Brain pericyte (primary cell): ENCODE results near the gene KCNMB2.
A peak's percentile ranks its signal among the peaks of the same experiment; 100 is the strongest.

Source experiments
- DNase-seq: peaks from one replicate; pipeline ENCODE4 v3.0.0-alpha.2; 2012; ENCODE audit warnings: low read depth, low spot score

KCNMB2 gene

DNA sequence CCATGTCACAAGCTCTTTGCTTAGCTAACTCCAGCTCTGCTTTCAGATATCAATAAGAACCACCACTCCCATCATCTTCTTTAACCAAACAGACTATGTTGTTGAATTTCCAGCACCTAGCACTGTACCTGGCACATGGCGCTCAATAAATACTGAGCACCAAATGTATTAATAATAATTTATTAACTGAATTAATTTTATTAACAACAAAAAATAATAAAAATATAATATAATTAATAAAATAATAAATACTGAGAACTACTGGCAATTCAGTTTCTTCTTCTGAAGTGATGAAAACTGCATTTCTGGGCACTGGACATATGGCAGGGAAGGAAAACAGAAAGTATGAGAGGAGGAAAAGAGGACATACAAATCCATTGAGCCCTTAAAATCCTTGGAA lies 271.5 kb downstream of the KCNMB2 start:
- no peak for DNase-seq

DNA sequence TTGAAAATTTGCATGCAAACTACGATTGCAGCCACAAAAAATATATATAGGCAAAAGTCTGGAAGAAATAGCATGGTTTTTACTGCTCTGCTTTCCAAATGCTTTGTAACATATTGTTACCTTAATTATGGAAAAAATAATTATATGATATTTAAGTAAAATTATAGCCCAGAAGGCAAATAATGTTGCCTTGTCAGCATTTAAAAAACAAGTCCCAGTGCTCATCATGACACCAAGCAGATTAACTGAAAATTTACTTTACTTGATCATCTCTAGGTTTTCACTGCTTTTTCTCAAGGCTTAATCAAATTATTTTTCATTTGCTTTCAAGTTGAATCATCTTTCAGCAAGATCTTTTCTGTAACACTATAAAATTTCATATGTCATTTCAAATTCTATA lies 272.5 kb downstream of the KCNMB2 start:
- no peak for DNase-seq

DNA sequence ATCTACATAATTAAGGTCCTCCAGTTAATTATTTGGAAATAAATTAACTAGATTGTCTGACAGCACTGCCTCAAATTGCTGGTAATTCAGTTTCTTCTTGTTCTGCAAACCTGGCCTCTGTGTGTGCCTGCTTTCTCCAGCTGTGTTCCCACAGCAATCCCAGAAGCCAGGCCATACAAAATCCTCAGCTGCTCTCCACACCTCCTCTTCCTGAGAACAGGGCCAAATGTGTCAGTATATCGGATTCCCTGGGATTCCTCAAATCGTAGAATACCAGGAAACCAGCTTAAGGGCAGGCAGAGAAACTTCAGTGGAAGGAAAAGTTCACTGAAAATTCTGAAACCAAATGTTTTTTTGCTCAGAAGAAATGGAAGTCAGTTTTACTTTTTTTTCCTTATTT lies 273.9 kb downstream of the KCNMB2 start:
- no peak for DNase-seq

DNA sequence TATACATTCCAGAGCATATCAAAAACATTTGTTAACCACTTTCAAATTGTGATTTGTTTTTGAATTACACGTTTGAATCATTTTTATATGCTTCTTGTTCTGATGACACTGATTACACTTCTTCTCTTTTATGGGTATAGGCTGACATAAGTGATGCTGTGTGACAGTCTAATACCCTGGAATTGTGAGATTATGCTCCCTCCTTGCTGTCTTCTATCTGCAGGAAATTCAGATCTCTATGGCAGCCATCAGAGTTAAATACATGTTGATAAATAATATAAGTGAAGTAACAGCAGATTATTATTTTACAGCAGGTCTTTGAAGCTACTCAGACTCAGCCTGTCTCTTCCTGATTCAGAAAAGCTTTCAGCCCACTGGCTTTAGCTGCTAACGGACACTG lies 286.5 kb downstream of the KCNMB2 start:
- no peak for DNase-seq

DNA sequence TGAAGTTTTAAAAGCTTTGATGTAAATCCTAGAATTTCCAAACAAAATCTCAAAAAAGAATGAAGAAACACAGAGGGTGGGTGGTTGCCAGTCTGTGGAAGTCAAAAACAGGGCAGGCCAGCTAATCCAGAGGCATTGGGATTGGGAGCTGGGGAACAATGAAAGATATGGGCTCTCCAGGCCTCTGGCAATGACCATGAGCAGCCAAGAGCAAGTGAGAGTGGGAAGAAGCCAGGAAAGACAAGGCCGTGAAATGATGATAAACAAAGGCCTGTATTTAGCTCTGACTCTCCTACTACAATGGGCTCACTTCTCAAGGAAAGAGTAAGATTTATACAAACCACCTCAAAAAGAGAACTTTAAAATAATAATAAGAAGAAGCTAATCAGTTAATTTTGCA lies 286.9 kb downstream of the KCNMB2 start:
- no peak for DNase-seq

DNA sequence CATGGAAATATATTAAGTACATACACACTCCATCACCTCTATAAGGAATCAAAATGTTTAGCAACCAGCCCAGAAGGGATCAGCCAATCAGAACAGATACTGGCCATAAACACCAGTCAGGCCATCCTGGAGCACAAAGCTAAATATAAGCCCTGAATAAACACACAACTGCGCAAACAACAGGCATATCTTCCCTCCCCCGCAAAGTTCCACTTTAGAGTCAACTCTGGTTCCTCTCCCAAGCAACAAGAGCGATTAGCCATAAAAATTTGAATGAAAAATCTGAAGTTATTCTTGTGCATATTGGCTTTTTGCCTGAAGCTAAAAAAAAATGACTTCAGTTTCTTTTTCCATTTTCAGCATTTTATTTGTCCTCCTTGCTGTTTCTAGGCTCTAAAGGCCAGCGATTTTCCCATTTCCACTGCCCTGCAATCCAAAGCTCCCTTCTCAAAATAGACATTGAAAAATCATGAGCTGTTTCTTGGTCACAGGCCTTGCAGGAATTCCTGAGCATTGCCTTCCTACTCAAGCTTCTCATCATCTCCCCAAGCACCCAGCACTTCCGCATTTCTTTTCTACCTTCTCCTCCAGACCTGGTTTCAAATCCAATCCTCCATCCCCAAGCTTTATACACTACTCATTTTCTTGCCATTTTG lies 287.5 kb downstream of the KCNMB2 start:
- peak; percentile 26 for DNase-seq

DNA sequence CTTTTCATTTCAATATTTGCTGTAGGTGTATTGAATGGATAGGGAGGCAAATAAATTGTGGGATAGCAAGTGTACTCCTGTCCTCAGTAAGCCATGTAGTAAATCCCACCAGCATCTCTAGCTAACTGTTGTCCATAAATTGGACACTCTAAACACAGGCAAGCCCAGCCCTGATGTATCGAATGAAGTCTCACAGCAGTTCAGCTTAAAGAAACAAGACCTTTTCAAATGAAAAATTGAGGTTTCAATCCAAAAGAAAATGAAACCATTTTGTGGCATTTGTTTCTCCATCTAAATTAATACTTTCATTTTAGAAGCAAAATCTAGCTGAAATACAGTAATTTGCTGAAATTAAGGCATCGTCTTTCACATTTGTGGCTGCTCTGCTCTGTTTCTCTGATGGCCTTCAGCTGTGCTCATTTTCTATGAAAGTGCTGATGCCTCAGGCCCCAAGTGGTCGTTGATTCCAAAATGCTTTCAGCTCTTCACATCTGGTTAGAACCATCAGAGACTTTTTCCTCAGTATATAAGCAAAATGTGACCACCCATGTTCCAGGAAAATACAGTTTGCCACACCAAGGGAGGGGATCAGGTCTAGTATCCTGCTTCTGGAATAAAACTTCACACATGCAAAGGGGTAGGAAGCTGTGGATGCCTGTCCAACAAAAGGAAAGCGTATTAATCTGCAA lies 290.3 kb downstream of the KCNMB2 start:
- DNase-seq: no peak

DNA sequence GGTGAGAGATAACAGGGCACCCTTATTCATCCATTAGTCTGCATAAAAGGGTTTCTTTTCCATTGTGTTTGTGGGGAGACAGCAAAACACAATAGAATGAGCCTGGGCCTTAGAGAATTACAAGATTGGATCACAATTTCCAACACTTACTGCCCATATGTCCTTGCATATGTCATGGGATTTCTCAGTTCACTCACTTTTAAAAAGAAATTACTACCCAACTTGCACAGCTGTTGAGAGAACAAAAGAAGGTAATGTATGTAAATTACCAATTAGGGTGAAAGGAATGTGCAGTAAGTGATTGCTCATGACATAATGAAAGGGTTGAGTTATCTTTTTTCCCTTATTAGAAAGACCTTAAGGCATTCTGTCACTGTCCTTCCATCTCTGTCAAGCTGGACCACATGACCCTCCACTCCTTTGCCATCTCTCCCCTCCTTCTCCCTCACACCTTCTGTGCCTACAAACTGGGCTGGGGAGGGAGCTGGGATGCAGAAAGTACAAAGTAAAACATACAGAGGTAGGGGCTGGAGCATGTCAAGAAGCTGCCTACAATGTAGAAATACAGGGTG lies 291.1 kb downstream of the KCNMB2 start:
- DNase-seq: no peak

DNA sequence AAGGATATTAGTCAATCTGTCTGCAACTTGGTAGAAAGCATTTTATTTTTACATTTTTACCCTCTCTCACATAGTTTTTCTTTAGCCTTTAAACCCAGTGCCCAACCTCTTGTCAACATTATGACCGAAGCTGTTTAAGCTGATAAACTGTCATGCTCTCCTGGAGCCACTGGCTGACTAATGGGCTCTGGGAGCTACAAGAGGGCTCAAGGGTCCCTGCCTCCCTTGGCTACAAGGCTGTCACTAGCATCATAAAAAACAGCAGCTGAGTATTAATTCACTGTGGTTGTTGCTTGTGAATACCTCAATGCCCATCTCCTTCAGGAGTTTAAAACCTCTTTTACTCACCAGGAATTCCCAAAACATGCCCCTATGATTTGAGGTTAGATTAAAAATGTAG lies 297.5 kb downstream of the KCNMB2 start:
- no peak for DNase-seq

DNA sequence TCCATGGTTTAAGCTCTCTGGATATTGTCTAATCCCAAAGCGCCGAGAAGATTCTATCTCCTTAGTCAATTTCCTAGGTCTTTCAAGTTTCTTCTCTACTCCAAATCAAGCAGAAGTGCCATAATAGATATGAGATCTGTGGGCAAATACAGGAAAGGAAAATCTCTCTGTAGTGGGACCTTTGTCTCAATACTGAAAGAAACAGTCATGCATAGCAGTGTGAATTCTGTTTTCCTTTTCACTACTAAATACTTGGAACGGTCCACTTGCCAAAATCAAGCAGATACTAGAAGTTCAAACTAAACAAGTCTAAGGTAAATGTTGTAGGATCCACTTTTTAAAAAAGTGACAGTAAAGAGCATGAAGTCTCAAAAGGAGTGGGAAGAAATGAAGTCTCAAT lies 298.8 kb downstream of the KCNMB2 start:
- DNase-seq: no peak

DNA sequence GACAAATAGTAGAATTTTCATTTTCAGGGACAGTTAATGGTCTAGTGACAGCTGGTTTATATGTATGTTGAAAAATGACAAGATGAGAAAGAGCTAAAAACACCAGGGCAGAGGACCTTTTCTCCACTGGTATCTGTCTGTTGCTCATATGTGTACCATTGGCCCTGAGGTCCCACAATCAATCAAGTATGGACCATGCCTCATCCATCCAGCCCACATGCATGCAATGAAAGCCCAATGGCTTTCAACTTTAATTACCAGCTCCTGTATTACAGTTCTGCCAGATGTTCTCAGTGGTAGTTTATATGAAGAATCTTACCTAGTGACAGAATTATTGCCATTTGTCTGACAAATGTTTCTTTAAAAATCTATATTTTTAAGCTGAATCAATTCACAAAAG lies 301.3 kb downstream of the KCNMB2 start:
- DNase-seq: no peak

DNA sequence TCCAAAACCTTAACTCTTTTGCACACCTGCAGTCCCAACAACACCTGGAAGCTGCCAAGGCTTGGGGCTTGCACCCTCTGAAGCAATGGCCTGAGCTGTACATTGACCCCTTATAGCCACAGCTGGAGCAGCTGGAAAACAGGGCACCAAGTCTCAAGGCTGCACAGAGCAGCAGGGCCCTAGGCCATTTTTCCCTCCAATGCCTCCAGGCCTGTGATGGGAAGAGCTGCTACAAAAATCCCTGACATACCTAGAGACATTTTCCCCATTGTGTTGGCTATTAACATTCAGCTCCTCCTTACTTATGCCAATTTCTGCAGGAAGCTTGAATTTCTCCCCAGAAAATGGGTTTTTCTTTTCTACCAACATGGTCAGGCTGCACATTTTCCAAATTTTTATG lies 304.4 kb downstream of the KCNMB2 start:
- no peak for DNase-seq

DNA sequence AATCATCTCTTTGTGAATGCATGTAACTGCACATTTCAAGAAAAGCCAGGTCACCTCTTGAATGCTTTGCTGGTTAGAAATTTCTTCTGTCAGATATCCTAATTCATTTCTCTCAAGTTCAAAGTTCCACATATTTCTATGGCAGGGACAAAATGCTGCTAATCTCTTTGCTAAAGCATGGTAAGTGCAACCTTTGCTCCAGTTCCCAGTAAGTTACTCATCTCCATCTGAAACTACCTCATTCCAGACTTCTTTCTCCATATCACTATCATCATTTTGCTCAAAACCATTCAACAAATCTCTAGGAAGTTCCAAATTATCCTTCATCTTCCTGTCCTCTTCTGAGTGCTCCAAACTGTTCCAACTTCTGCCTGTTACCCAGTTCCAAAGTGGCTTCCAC lies 304.8 kb downstream of the KCNMB2 start:
- DNase-seq: no peak

DNA sequence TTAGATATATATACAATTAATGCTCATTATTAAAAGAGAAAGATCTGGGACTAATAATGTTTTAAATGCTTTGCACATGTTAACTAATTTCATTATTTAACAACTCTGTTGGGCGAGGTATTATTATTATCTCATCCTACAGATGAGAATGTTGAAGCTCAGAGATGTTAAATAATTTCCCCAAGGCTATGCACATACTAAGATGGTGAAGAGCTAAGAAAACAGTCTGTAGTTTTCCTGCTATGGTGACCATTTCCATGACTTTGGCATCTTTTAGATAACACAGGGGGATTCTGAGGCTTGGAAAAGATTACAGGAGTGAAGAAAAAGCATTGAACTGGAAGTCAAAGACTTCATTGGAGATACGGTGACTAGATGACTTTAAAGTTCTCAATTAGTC lies 308.7 kb downstream of the KCNMB2 start:
- no peak for DNase-seq

DNA sequence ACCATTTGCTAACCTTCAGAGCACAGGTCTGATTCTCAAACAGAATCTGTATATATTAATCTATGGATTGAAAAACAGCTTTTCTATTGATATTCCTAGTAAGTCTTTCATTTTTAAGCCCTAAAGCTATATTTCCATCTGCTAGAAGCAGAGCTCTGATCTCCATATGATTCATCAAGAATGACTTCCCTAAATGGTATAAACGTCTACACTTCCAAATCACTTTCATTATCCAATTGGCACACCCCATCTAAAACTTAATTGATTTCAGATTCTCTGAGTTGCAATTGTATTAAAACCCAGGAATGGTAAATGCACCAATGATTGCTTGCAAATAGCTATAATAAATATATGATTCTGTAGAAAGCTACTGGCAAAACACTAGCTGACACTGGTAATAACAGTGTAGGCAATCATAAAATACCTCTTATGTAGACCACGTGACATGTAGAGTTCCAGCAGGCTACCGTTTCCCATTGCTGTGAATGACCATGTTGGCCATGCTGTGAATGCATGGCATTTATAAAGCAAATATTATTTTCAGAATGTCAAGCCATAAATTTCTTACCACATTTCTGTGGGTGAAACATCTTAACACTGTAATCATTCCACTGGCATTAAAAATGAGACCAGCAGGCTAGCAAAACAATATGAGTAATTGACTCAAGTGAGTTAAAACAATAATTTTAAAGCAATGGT lies 309.3 kb downstream of the KCNMB2 start:
- DNase-seq: peak; percentile 77

DNA sequence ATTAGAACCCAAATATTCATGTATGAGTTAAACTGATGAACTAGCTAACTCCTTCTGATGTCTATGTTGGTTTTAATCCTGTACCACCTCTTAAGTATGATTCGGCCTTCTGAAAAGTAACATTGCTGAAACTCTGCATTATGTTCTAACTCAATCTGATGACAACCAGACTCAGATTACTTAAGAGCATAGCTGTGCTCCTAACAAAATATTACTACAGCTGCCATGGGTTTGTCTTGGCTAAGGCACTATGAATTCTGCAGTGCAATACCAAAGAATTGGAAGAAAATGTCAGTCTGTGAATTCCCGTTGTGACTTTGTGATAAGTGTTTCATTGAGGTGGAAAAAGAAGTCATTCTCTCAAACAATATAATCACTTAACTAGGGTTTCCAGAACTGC lies 311.0 kb downstream of the KCNMB2 start:
- DNase-seq: peak; percentile 69

DNA sequence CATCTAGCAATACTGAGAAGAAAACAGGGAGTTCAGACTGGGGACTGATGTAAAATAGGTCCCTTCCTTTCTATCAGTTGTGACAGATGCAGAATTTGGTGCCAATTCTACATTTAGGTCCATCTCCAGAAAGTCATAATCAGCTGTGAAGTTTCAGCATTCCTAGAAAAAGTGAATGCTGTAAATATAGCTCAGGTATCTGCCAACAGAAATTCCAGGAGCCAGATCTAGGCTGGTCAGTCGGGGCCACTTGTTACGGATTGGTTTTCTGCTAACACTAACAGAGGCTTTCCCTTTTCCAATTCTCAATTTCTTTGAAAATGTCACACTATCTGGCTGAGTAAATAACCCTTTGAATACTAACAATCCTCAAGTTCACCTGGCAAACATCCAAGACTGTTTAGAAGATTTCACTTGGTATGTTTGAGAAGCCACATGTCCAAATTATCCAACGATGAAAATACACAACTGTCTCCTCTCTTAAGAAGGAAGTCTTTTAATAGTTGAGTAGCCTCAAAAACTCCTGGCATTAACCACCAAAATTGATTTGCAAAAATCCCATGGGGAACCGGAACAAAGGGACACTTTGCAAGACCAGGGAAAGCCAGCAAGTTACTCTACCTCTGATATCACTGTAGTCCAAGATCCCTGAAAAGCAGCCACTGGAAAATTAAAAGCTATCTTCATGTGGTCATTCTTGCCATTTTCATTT lies 313.1 kb downstream of the KCNMB2 start:
- no peak for DNase-seq

DNA sequence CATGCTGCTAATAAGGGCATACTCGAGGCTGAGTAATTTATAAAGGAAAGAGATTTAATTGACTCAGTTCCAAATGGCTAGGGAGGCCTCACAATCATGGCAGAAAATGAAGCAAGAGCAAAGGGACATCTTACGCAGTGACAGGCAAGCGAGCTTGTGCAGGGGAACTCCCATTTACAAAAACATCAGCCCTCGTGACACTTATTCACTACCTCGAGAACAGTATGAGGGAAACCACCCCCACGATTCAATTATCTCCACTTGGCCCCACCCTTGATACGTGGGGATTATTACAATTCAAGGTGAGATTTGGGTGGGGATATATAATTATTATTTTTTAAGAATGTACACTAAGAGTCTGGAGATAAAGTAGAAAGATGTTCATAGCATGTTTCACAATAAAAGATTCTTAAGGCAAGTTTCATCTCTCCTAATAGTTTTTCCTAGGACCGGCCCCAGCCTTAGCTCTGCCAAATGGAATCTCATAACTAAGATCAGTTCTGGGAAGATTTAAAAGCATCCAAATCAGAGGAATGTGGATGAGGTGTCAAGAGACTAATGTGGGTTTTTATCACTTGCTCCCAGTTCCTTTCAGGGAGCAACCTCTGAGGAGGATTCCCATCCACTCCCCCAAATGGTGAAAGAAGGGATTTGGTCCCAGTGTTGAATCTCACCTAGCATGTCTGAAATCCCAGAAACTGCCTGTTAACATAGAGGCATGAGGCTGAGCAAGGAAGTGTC lies 314.4 kb downstream of the KCNMB2 start:
- DNase-seq: no peak

DNA sequence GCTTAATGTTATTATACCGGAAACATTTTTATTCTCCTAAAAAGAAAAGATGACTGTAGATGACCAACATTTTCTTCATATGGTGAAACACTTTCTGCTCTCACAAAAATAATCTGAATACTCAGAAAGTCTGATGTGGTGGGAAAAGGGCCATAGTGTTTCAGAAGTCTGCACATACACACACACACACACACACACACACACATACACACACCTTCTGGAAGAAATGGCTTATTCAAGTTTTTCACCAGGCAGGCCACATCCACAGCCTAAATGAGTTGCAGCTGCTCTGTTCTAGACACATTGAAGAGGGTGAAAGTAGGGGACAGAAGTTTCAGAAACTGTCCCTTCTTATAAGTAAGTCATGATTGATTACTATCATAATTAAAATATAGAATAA lies 315.3 kb downstream of the KCNMB2 start:
- no peak for DNase-seq

DNA sequence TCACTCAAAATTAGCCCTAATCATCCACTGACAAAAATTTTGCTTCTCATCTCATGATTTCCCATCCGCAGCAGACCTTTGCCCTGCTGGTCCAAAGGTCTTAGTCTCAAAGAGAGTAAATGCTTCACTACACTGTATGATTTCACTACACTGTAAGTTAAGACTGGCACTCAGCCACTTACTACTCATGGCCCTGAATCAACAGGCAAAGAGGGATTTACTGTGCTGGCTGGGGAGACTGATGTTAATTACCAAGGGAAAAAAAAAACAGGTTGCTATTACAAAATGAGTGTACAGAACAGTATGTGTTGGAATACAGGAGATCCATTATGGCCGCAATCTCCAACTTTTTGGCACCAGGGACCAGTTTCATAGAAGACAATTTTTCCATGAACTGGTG lies 320.6 kb downstream of the KCNMB2 start:
- no peak for DNase-seq

DNA sequence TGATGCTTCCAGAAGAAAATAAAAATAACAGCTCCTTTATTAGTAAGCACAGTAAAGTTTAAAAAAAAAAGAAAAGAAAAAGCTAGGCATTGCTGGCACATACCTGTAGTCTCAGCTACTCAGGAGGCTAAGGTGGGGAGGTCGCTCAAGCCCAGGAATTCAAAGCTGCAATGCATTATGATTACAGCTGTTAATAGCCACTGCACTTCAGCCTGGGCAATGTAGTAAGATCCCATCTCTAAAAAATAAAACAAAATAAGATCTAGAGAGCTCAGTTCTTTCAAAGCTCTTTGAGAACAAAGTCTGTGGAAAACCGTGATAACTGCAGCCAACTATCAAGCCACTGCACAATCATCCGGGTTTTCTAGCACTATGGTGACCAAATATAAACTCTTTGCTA lies 323.1 kb downstream of the KCNMB2 start:
- DNase-seq: no peak
